Kidney (tissue), 22 donors: Measurements from ENCODE around the gene CMTM6. TPM values are rescaled to one million over a fixed set of nuclear protein-coding genes. Genes with fewer than 3 reads are reported as not detected.
A peak's percentile ranks its signal among the peaks of the same experiment; 100 is the strongest.

Source experiments
- DNase-seq, 5 donors: peaks; one replicate each; pipeline ENCODE4 v3.0.0-alpha.2; 2013 to 2020
- FAIRE-seq: peaks from 2 replicates; lab custom pipeline; 2012; peaks lifted over from hg19 to GRCh38; lab: Jason Lieb, UNC
- H3K27ac ChIP-seq, 2 donors: one replicate each; pipeline ENCODE4 v1.7.0; 2013; ENCODE audit warnings: low read depth in 2 of 2, low read length in 2 of 2, inconsistent platforms in 1 of 2
- H3K27me3 ChIP-seq: one replicate; pipeline ENCODE4 v1.7.1; 2013; ENCODE audit warnings: low read length, inconsistent platforms; ENCODE audit not compliant: control insufficient read depth, insufficient read depth
- H3K36me3 ChIP-seq, 3 donors: one replicate each; pipeline versions ENCODE4 v1.7.0 to v1.7.1; 2013; ENCODE audit warnings: low read length in 3 of 3, control low read depth in 1 of 3, inconsistent platforms in 1 of 3; ENCODE audit not compliant: insufficient read depth in 3 of 3, control insufficient read depth in 2 of 3
- H3K4me1 ChIP-seq, 3 donors: one replicate each; pipeline versions ENCODE4 v1.7.0 to v1.7.1; 2013; ENCODE audit warnings: low read length in 3 of 3, inconsistent platforms in 1 of 3, low read depth in 1 of 3; ENCODE audit not compliant: control insufficient read depth in 2 of 3, insufficient read depth in 2 of 3
- H3K4me3 ChIP-seq, 3 donors: one replicate each; pipeline versions ENCODE4 v1.7.0 to v1.8.1; 2013; ENCODE audit warnings: low read length in 3 of 3, control low read depth in 1 of 3, inconsistent platforms in 1 of 3
- H3K9ac ChIP-seq, 3 donors: one replicate each; pipeline versions ENCODE4 v1.7.0 to v1.7.1; 2013; ENCODE audit warnings: low read length in 3 of 3, control low read depth in 1 of 3, inconsistent platforms in 1 of 3
- H3K9me3 ChIP-seq, 3 donors: one replicate each; pipeline versions ENCODE4 v1.7.0 to v1.7.1; 2013; ENCODE audit warnings: low read length in 3 of 3, control low read depth in 1 of 3, inconsistent platforms in 1 of 3; ENCODE audit not compliant: control insufficient read depth in 2 of 3, insufficient read depth in 1 of 3
- intact Hi-C: fragments of 100-400 bp; cut with DNase I; formaldehyde crosslinking; loops from one replicate; pipeline ENCODE4 v1.11.1; 2022
- long read RNA-seq, 10 donors: library from polyadenylated mRNA in 1 of 10; unstranded in 1 of 10; transcript quantifications; one replicate each; pipeline ENCODE4 v2.0.0 and lab custom pipeline, GENCODE V29; 2021 to 2026
- polyA plus RNA-seq: library from polyadenylated mRNA; stranded (reverse); fragments of 350-450 nt; fragmentation: Illumina TruSeq; extraction: RNeasy Lipid Tissue Mini Kit (QIAGEN cat#74804); gene quantifications from one replicate; pipeline ENCODE4 v1.2.3, GENCODE V29; 2014; ENCODE audit warnings: low read depth, low replicate concordance; ENCODE audit not compliant: insufficient read depth
- total RNA-seq: library from RNA; stranded (reverse); fragmentation: NEBNext Ultra II Directional; extraction: Animal tissue kit (Norgen Biotek cat#: 25700); gene quantifications from one replicate; pipeline ENCODE4 v1.2.1, GENCODE V29; 2021
- TF ChIP-seq, protein P1 (sequence below): IDR thresholded peaks from 3 replicates; pipeline ENCODE4 v1.5.1; 2012; ENCODE audit warnings: mild to moderate bottlenecking, moderate library complexity, borderline replicate concordance; ENCODE audit not compliant: insufficient read depth; ENCODE audit errors: extremely low read depth
- donor health status: control.
- donor health status: control.
- donor health status: control.
- donor health status: control.
- donor health status: control.
- donor health status: DM: yes; HTN: yes; CAD: no.
- donor health status: Normal renal cell carcinoma (clear cell type).

Gene CMTM6, protein sequence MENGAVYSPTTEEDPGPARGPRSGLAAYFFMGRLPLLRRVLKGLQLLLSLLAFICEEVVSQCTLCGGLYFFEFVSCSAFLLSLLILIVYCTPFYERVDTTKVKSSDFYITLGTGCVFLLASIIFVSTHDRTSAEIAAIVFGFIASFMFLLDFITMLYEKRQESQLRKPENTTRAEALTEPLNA
- total RNA-seq (63.3 TPM), polyA plus RNA-seq (22.2 TPM)
- long read RNA-seq, donor 1, transcript CMTM6-201 (4 exons, 3,863 nt): major isoform, 18 of 18 reads
- long read RNA-seq, donor 1, partial matches to known transcripts: 0 of 18 reads
- long read RNA-seq, donor 1, other reads (novel, unspliced or antisense): 0 of 18 reads
- long read RNA-seq, donor 2, transcript CMTM6-201 (4 exons, 3,863 nt): major isoform, 22 of 23 reads
- long read RNA-seq, donor 2, partial matches to known transcripts: 0 of 23 reads
- long read RNA-seq, donor 2, other reads (novel, unspliced or antisense): 0 of 23 reads
- long read RNA-seq, donor 3, transcript CMTM6-201 (4 exons, 3,863 nt): major isoform, 35 of 143 reads
- long read RNA-seq, donor 3, partial matches to known transcripts: 108 of 143 reads
- long read RNA-seq, donor 3, other reads (novel, unspliced or antisense): 0 of 143 reads
- long read RNA-seq, donor 4, transcript CMTM6-201 (4 exons, 3,863 nt): major isoform, 30 of 35 reads
- long read RNA-seq, donor 4, partial matches to known transcripts: 5 of 35 reads
- long read RNA-seq, donor 4, other reads (novel, unspliced or antisense): 0 of 35 reads
- long read RNA-seq, donor 5, transcript CMTM6-201 (4 exons, 3,863 nt): major isoform, 5 of 5 reads
- long read RNA-seq, donor 5, partial matches to known transcripts: 0 of 5 reads
- long read RNA-seq, donor 5, other reads (novel, unspliced or antisense): 0 of 5 reads
- long read RNA-seq, donor 6, transcript CMTM6-201 (4 exons, 3,863 nt): major isoform, 30 of 31 reads
- long read RNA-seq, donor 6, partial matches to known transcripts: 0 of 31 reads
- long read RNA-seq, donor 6, other reads (novel, unspliced or antisense): 0 of 31 reads
- long read RNA-seq, donor 7, transcript CMTM6-201 (4 exons, 3,863 nt): major isoform, 94 of 110 reads
- long read RNA-seq, donor 7, partial matches to known transcripts: 1 of 110 reads
- long read RNA-seq, donor 7, other reads (novel, unspliced or antisense): 15 of 110 reads
- long read RNA-seq, donor 8, transcript CMTM6-201 (4 exons, 3,863 nt): major isoform, 37 of 38 reads
- long read RNA-seq, donor 8, partial matches to known transcripts: 0 of 38 reads
- long read RNA-seq, donor 8, other reads (novel, unspliced or antisense): 0 of 38 reads
- long read RNA-seq, donor 9, transcript CMTM6-201 (4 exons, 3,863 nt): major isoform, 22 of 23 reads
- long read RNA-seq, donor 9, partial matches to known transcripts: 0 of 23 reads
- long read RNA-seq, donor 9, other reads (novel, unspliced or antisense): 0 of 23 reads
- long read RNA-seq, donor 10, transcript CMTM6-201 (4 exons, 3,863 nt): major isoform, 19 of 22 reads
- long read RNA-seq, donor 10, partial matches to known transcripts: 0 of 22 reads
- long read RNA-seq, donor 10, other reads (novel, unspliced or antisense): 0 of 22 reads

DNA sequence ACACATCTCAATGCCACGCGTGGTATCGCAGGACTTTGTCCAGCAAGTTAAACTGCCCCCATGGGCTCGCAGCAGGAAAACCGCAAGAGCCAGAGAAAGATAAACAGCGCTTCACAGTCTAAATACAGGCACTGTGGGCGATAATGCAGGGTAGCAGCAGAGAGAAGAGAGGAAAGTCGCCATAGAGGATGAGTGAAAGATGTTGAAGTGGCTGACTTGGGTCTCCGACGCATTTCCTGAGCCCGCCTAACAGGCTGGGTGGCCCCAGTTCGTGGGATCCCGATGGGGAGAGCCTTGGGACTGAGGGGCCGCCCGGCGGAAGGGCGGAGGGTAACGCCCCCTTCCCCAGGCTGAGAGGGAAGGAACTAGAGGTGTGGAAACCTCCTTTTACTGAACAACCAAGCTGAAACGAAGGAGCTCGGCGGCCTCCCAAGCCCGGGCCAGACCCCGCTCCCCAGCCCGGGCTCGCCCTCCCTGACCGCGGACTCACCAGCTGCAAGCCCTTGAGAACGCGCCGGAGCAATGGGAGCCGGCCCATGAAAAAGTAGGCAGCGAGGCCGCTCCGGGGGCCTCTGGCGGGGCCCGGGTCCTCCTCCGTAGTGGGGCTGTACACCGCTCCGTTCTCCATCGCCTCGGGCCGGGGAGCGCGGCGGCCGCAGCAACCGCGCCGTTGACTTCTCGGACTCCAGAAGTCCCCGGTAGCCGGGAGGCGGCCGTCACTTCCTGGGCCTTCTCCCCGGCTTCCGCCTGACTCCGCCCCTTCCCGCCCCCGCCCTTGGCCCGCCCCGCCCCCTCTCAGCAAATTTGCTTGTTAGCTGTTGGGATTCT is at the start of gene CMTM6:
Gene CMTM6 (minus strand): TSS at position 735 of the 828 bp plus-strand sequence. CDS start 107 bp downstream, at position 628.
- intact Hi-C loops: no loop called here

GRCh38 chr3:32552013-32552412 is 49.4 kb upstream of the CMTM6 start:
- Histone ChIP-seq H3K27ac (no peak overlapping the region), H3K9ac (no peak overlapping the region), H3K27me3 (no peaks in the 10 kb centered on the region), H3K9me3 (no peaks in the 10 kb centered on the region), H3K4me3 (no peak overlapping the region), H3K36me3 (no peaks in the 10 kb centered on the region), H3K4me1 (peaks cover 0 to 4% (median 0%) of the 10 kb centered on the region in 3 donors)
- intact Hi-C loops: no loop called here
- FAIRE-seq (no peak), DNase-seq (no peak)
- TF ChIP-seq, protein P1, sequence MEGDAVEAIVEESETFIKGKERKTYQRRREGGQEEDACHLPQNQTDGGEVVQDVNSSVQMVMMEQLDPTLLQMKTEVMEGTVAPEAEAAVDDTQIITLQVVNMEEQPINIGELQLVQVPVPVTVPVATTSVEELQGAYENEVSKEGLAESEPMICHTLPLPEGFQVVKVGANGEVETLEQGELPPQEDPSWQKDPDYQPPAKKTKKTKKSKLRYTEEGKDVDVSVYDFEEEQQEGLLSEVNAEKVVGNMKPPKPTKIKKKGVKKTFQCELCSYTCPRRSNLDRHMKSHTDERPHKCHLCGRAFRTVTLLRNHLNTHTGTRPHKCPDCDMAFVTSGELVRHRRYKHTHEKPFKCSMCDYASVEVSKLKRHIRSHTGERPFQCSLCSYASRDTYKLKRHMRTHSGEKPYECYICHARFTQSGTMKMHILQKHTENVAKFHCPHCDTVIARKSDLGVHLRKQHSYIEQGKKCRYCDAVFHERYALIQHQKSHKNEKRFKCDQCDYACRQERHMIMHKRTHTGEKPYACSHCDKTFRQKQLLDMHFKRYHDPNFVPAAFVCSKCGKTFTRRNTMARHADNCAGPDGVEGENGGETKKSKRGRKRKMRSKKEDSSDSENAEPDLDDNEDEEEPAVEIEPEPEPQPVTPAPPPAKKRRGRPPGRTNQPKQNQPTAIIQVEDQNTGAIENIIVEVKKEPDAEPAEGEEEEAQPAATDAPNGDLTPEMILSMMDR: no peak

More for the DNA sequence above, at the start of gene CMTM6:
- Histone ChIP-seq H3K27me3 (no peaks in the 10 kb centered on the region), H3K4me1 (peaks cover 0 to 3% (median 0%) of the 10 kb centered on the region in 3 donors), H3K4me3 (peak within 1 kb of the TSS; percentile 90 to 98 (median 96)), H3K9ac (peak within 1 kb of the TSS; percentile 73 to 94 (median 89)), H3K27ac (peak within 1 kb of the TSS; percentile 87 to 90), H3K36me3 (no peaks in the 10 kb centered on the region), H3K9me3 (no peaks in the 10 kb centered on the region)
- DNase-seq (peak; percentile 90 to 95 (median 93)), FAIRE-seq (no peak)
- TF ChIP-seq, protein P1: no peak
